ENCODE measurements around the gene OR8A1. TPM values are rescaled to one million over a fixed set of nuclear protein-coding genes. Genes with fewer than 3 reads are reported as not detected.

OR8A1 gene
- total RNA-seq (2014; rRNA removed; shearing (Covaris generic)) = not detected in 2 replicates

GRCh38 chr11:124569697-124570096, at the start of gene OR8A1:
TSS of gene OR8A1 (plus strand) at chr11:124569997. CDS start at chr11:124570120, 123 bp downstream.
- DNase-seq (ENCODE audit: low read depth) = no peak

- no peak for DNase-seq (ENCODE audit: low read depth)
Measured at GRCh38 chr11:124520550-124520854, 49.3 kb upstream of the OR8A1 start.

GRCh38 chr11:124533626-124534025, 36.2 kb upstream of the OR8A1 start:
- no peak for DNase-seq (ENCODE audit: low read depth)

- DNase-seq (ENCODE audit: low read depth) = no peak
Measured at GRCh38 chr11:124534051-124534450, 35.7 kb upstream of the OR8A1 start.

- peak; percentile 5 for DNase-seq (ENCODE audit: low read depth)
Measured at GRCh38 chr11:124535552-124536232, 34.1 kb upstream of the OR8A1 start.

- peak; percentile 59 for DNase-seq (ENCODE audit: low read depth)
Measured at GRCh38 chr11:124536520-124536919, 33.3 kb upstream of the OR8A1 start.

GRCh38 chr11:124538019-124538418, 31.8 kb upstream of the OR8A1 start:
- DNase-seq (ENCODE audit: low read depth) = peak; percentile 45

GRCh38 chr11:124541204-124541603, 28.6 kb upstream of the OR8A1 start:
- DNase-seq (ENCODE audit: low read depth) = no peak

GRCh38 chr11:124543145-124543544, 26.7 kb upstream of the OR8A1 start:
- DNase-seq (ENCODE audit: low read depth) = no peak

GRCh38 chr11:124543554-124543953, 26.2 kb upstream of the OR8A1 start, which contains the start of gene OR8B12:
TSS of gene OR8B12 (minus strand) at chr11:124543654. CDS start at chr11:124543654, 0 bp downstream.
- no peak for DNase-seq (ENCODE audit: low read depth)

GRCh38 chr11:124551189-124551588, 18.6 kb upstream of the OR8A1 start:
- no peak for DNase-seq (ENCODE audit: low read depth)

- DNase-seq (ENCODE audit: low read depth) = no peak
Measured at GRCh38 chr11:124551987-124552386, 17.8 kb upstream of the OR8A1 start.

- no peak for DNase-seq (ENCODE audit: low read depth)
Measured at GRCh38 chr11:124556828-124557227, 13.0 kb upstream of the OR8A1 start.

- no peak for DNase-seq (ENCODE audit: low read depth)
Measured at GRCh38 chr11:124570160-124570559, 363 bp downstream of the OR8A1 start.

GRCh38 chr11:124577716-124578427, 8.1 kb downstream of the OR8A1 start:
- DNase-seq (ENCODE audit: low read depth) = no peak

GRCh38 chr11:124578761-124579160, 9.0 kb downstream of the OR8A1 start:
- DNase-seq (ENCODE audit: low read depth) = no peak

GRCh38 chr11:124581817-124582216, 12.0 kb downstream of the OR8A1 start:
- peak; percentile 9 for DNase-seq (ENCODE audit: low read depth)

- no peak for DNase-seq (ENCODE audit: low read depth)
Measured at GRCh38 chr11:124582565-124582964, 12.8 kb downstream of the OR8A1 start.

- DNase-seq (ENCODE audit: low read depth) = no peak
Measured at GRCh38 chr11:124583781-124584180, 14.0 kb downstream of the OR8A1 start.

GRCh38 chr11:124584681-124585372, 15.0 kb downstream of the OR8A1 start:
- DNase-seq (ENCODE audit: low read depth) = no peak

GRCh38 chr11:124586238-124586860, 16.6 kb downstream of the OR8A1 start:
- peak; percentile 55 for DNase-seq (ENCODE audit: low read depth)

GRCh38 chr11:124591430-124591829, 21.6 kb downstream of the OR8A1 start:
- DNase-seq (ENCODE audit: low read depth) = no peak
